GM18507 (cell line): ENCODE results near the gene SH2D1A.

Experiments
- DNase-seq: peaks from one replicate; pipeline ENCODE4 v3.0.0; 2011; ENCODE audit warnings: low read depth; ENCODE audit not compliant: insufficient read length; ENCODE audit errors: extremely low spot score
- FAIRE-seq: peaks from 2 replicates; lab custom pipeline; 2011; peaks lifted over from hg19 to GRCh38; lab: Jason Lieb, UNC

Gene SH2D1A

DNA sequence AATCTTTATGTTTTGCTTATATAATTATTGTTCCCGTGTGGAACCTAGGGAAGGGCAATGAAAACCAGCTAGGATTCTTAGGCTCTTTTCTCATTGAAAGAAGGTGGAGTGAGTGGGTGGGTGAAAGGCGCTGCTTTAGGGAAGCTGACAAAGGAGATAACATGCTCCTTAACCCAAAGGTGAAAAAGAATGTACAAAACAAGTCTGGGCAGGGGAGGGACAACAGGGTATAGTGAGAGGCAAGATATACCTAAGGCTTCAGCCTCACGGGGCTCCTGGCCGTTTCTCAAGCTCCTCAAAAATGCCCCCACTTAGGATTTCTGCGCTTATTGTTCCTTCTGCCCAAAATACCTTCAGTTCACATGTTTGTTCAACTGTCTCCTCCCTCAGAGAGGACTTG is 1.8 kb downstream of the SH2D1A start:
- DNase-seq: no peak
- no peak for FAIRE-seq

DNA sequence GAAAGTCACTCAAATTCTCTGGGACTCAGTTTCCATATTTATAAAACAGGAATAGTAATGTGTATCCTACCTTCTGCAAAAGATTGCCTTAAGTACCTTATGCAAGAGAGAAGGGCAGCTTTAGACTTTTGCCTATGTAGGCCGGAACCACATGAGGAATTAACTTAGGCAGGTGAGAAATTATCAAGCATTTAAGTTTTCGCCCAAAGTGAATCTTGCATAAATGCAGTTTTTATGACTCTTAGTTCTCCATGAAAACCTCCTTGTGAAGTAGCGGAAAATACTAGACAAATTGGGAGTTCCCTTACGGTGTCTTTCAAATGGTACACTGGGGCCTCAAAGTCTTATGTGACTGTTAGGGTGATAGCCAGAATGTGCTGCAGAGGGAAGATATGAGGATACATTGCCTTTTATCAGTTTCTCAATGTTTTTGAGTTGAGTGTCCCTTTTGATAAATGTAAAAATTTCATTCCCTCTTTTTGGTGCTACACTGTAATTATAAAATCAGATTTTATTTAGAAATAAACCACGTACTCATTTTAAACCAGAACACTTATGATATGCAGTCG is 2.6 kb downstream of the SH2D1A start:
- FAIRE-seq: no peak

DNA sequence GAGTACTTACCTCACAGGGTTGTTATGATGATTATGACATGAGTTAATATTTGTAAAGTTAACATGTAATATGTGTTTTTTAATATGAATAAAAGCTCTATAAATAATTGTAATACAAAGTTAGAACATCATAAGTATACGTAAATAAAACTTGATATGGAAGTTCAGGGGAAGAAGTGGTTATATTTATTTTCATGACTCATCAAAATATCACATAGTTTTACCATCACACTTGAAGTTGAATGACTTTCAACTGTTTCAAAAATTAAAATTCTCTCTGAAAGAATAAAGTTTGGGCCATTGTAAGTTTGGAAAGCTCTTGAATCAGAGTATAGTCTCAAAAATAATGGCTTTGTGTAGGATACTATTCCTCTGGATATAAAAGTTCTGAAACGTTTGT is 8.3 kb downstream of the SH2D1A start:
- DNase-seq: no peak
- no peak for FAIRE-seq

More for the DNA sequence above, 2.6 kb downstream of the SH2D1A start:
- no peak for DNase-seq

DNA sequence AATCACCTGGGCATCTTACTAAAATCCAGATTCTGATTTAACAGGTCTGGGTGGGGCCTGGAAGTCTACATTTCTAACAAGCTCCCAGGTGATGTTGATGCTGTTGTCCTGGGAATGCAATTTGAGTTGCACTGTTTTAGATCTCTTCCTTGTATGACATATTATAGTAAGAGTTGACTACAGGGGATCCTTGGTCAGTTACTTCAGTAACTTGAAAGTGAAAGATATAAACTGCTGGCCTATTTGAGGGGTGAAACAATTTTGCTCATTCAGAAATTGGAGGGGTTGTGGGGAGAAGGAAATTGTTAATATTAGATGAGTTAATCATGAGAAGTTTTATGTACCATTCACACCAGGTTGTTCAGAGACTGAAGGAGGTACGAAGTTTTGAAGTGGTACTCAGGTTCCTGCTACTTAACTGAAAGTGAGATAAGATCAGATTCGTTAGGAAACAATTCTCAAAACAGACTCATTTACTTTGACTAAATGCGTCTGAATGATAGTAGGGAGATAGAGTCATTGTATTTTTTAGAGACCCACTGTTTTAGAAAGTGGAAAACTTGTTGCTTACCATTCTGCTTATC is 12.5 kb downstream of the SH2D1A start:
- DNase-seq (no peak), FAIRE-seq (peak; percentile 66)

DNA sequence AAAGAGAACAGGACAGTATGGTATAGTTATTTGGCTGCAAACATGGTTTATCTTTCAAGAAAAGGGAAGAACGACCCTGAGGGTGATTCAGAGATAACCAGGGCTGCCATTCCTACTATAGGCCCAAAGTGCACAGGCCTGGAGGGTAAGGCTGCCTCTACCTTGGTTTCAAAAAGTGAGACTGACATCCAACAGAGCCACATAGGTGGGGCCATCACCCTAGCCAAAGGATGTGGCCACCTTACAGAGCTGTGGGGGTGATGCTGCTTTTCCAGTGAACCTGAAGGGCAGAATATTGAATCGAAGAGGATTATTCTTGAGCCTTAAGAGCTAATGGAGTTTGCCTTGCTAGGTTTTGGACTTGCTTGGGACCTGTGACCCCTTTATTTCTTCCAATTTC is 15.7 kb downstream of the SH2D1A start:
- FAIRE-seq: no peak

DNA sequence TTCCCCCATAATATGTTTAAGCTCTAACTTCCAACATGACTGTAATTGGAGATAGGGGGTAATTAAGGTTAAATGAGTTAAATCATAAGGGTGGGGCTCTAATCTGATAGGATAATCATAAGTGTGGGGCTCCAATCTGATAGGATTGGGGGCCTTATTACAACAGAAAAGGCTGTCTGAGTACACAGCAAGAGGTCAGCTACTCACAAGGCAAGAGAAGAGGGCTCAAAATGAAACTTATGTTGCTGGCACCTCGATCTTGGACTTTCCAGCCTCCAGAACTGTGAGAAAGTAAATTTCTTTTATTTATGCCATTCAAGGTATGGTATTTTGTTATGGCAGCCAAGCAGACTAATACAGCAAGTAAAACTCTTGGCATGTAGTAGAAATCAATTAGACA is 16.4 kb downstream of the SH2D1A start:
- DNase-seq (no peak), FAIRE-seq (no peak)

More for the DNA sequence above, 15.7 kb downstream of the SH2D1A start:
- DNase-seq: no peak

DNA sequence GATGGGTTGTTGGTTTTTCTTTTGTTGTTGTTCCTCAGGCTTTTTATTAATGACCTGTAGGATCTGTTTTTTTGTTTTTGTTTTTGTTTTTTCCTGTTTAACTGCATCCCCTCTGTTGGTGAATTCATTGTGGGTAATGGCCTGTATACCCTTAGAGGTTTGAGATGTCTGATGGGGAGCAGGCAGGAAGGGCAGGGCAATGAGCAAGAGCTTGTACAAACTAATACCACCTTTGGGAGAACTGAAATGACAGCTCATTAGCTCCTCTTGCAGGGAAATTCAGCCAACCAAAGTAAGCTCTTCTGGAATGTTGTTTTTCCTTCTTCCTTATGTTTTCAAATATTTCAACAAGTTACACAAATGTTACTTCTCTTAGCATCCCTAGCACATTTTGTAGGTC is 23.4 kb downstream of the SH2D1A start:
- DNase-seq: no peak
- FAIRE-seq: peak; percentile 21

DNA sequence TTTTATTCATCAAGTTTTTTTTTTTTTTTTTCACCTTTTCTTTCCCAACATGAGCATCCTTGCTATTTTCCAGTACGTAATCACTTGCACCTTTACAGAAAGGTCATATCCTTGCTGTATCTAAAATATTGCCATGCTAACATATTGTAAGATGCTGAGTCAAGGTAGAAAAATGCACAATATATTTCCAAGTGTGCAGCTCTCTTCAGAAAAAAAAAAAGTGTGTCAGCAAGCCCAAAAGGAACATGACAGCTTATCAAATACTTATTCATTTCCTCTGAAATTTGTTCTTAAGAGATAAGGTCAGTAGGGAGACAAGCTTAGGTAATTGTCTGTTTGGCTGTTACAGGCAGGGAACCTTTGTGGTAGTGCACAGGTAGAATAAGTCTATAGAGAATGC is 27.0 kb downstream of the SH2D1A start:
- peak; percentile 35 for FAIRE-seq

DNA sequence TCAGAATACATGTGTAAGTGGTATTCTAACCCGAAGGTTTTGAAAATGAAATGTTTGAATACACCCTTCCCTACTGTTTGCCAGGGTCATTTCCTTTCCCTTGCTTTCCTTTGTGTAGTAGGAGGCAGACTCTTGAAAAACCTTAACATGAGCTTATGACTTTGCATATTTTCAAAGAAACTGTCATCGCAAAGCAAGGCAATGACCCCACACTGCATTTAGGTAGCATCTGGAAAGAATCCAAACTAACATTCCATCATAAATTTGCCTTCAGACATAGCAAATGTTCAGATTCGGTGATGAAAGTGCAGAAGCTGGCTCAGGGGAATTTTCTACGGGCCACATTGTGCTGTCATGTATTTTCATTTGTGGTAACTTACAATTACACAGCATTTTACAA is 32.3 kb downstream of the SH2D1A start:
- DNase-seq (no peak), FAIRE-seq (no peak)

More for the DNA sequence above, 27.0 kb downstream of the SH2D1A start:
- DNase-seq: no peak

DNA sequence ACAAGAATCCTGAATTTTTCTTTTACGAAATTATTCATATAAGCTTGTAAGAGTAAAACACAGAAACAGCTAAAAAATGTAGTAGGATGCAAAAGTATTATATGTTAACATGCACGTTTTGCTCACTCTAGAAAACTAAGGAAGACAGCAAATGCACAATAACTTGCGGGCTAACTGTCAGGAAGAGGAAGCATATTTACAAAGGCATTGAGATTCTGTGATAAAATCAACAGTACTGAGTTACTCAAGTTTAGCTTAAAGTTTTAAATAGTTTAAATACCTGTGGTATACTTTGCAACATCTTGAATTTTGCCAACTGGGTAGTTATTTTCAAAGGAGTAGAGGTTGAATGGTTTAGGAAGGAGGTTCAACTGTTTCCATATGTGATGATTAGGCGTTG is 37.0 kb downstream of the SH2D1A start:
- no peak for DNase-seq
- no peak for FAIRE-seq

DNA sequence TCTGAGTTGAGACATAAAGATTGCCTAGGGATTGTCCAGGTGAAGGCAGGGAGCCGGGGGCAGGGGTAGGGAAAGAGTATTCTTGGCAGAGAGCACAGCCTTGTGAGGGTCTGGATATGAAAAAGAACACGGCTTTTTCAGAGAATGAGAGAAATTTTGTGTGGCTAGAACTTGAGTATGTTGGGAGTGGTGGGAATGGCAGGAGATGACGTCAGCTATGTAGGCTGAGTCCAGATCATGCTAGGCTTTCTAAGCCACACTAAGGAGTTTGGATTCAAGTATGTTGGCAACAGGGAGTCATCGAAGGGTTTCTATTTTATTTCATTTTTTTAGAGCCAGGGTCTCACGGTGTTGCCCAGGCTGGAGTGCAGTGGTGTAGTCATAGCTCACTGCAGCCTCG is 40.0 kb downstream of the SH2D1A start:
- DNase-seq (no peak), FAIRE-seq (no peak)

DNA sequence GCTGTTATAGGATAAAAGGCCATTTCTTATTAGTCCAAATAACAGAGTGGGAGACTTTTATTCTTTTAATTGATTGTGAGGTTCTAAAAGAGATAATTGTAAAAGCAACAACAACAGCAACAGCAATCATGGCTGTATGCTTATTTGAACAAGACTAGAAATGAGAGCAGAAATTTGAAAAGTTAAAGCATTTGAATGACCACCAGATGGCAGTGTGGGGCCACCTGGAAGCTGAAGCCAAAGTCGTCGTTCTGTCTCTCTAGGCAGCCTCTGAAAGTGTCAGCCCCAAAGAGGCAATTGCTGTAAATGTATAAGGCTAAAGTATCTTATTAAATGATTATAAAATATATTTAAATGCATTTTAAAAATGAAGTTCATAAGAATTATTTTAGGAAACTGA is 42.2 kb downstream of the SH2D1A start:
- DNase-seq (no peak), FAIRE-seq (peak; percentile 69)

DNA sequence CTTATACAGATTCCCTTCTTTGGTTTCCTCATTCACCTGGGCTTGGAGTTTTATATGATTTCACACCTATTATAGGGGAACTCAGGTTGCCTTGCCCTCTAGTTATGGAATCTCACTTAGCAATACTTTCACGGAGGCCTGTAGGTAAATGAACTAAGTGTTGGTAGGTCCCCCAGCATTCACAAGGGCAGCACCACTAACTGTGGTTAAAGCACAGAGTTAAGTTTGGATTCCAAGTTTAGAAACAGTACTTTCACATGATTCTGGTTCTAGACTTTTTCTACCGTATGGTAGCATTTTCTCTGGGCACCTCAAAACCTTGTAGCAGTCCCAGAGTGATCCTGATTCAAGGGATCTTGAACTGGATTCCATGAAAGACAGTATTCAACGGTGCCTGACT is 46.4 kb downstream of the SH2D1A start:
- no peak for DNase-seq
- peak; percentile 21 for FAIRE-seq

DNA sequence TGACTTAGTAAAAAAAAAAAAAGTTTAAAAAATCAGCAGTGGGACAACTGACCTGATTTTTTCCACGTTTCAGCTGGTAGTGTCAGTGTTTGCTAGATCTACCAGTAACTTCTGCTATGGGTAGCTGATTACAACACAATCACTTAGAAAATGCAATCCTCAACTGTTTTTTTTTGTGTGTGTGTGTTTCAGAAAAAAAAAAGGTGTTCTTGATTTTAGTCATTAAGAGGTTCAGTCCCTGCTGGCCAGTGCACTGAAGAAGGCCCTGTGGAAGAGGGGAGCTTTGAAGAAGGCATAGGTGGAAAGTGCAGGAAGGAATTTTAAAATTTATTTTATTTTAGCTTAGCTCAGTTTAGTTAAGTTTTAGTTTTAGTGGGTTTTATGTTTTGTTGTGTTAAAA is 46.9 kb downstream of the SH2D1A start:
- FAIRE-seq (no peak), DNase-seq (no peak)

DNA sequence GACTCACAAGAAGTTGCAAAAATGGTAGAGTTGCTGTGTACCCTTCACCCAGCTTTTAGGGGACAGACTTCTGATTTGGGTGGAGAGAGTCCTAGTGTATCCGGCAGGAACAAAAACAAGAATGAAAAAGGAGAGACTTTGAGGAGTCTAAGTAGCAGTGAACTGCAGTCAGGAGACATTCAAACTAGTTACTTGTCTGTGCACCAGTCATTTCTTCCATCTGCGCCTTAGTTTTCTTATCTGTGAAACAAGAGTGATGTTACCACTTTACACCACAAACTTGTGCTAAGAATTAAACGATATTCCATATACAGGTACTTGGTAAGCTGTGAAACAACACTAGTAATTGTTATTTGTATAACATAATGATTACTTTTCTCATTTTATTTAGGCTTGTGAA is 47.3 kb downstream of the SH2D1A start:
- FAIRE-seq: no peak
- no peak for DNase-seq

DNA sequence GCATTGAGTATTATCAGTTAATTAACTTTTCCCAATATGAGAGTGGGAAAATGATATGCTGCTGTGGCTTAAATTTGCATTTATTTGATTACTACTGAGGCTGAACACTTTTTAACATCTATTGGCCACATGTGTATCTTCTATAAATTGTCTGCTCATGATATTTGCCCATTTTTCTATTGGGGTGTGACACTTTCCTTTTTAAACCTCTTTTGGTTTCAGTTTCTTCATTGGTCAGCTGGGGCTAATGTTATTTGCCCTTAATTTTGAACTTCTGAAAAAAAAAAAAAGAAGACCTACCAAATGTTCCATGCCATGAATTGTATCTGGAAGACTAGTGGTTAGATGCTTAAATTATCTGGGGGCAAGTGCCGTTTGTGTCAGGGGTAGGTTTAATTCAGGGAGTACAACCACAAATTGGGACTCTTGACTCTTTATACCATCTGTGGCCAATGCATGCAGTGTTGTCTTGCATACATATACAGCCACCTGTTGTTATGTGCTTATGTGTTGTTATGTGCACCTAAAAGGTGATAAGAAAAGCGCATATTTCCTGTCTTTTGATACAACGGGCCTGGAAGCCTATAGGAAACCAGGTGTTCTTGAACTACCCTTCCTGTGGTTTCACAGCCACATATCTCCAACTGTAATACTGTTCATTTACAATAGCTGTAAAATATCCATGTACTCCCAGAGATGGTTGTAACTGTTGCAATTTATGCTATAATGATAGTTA is 49.0 kb downstream of the SH2D1A start:
- no peak for DNase-seq
- peak; percentile 81 for FAIRE-seq

DNA sequence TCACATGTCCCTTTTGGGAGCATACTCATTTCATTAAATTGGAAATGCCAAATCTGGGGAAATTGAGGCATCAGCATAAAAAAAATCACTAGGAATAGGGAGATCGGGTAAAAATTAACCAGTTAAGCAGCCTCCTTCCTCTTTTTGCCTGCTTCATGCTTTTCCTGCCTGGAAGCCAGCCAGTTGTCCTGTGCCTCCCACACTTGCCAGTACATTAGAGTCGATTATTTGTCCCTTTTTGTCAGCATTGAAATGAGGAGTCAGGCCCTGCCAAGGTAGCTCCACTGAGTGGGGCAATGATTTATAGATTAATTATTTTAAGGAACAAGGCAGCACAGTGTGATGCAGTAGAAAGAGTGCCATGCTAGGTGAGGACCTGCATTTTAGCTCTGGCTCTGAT is 55.3 kb downstream of the SH2D1A start:
- DNase-seq: no peak
- no peak for FAIRE-seq

DNA sequence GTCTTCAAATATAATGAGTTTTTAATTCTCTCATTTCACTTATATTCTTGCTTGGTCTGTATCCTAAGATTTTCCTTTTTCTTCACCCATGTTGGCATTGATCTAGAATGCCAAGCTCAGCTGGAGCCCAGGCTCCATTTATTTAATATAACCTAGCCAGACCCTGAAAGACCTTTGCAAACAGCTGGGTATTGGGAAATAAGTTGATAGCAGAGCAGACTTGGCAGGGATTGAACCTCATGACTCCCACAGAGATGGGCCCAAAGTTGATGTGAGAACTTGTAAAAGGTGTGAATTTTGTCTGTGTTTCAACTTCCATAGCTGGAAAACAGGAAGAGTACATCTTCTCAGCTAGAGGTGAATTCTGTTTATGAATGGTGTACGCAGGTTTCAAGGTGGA is 59.5 kb downstream of the SH2D1A start:
- no peak for DNase-seq
- no peak for FAIRE-seq

DNA sequence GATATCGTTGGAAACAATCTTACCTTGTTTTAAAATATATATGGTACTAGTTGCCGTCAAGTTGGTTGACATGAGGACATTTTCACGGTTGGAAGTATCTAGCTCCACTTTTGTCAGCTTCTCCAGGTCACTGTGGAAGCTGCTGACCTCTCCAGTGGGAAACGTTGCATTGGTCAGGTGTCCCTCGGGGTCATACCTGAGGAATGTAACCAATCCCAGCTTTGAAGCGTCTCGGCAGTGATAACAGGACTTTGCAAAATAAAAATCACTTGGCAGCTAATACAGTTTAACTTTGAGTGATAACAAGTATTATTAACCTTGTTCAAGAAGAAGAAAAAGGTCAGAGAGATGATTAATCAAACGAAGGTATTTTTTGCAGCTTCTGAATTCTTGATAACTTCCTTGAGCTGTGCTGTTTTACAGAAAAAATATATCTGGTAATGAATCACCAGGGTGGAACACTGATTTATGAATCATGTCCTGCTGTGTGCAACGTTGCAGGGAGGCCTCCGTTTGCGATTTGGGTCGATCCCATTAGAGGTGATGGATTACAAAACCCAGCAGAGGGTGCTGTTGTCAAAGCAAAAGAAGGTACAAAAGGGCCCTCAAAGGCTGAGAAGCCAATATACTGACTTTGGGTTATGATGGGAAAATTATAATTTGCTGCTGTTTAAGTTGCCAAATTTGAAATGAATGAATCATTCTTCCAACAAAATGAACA is 60.1 kb downstream of the SH2D1A start:
- peak; percentile 25 for DNase-seq
- FAIRE-seq: peak; percentile 96

DNA sequence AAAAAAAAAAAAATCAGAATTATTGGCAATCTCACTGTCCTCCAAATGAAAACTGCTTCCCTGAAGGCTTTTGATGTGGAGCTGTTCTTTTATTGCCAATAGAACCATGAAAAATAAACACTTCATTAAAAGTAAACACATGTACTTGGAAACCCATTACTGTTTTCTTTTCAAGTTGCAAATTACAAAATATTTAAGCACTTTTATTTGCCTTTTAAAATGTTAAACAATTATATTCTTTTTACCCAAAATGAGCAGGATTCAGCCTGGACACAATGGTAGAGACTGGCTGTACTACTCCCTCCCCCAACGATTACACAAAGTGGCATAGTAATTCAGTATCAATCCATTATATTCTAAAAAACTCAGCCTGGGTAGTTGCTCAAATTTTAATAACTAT is 60.9 kb downstream of the SH2D1A start:
- FAIRE-seq: peak; percentile 21
- DNase-seq: no peak
